Stomach (tissue), 9 donors: ENCODE measurements around the gene HOXD10. TPM values are rescaled to one million over a fixed set of nuclear protein-coding genes. Genes with fewer than 3 reads are reported as not detected.

ENCODE experiments used
- DNase-seq, 2 donors: peaks; one replicate each; pipeline versions ENCODE4 v3.0.0 to v3.0.0-alpha.2; 2013 to 2019
- H3K27ac ChIP-seq, 5 donors: fragments of 200-600 bp in 4 of 5; sonication (generic) in 4 of 5; one replicate each; pipeline ENCODE4 v1.5.1; 2013 to 2019; ENCODE audit warnings: mild to moderate bottlenecking in 1 of 5, moderate library complexity in 1 of 5
- H3K27me3 ChIP-seq, 3 donors: fragments of 200-600 bp; sonication (generic); one replicate each; pipeline ENCODE4 v1.5.1; 2017 to 2019; ENCODE audit warnings: mixed run types in 1 of 3
- H3K36me3 ChIP-seq, 4 donors: fragments of 200-600 bp; sonication (generic); 1 replicate in 3 of 4; 2 replicates in 1 of 4; pipeline ENCODE4 v1.5.1; 2016 to 2019
- H3K4me1 ChIP-seq, 4 donors: fragments of 200-600 bp; sonication (generic); one replicate each; pipeline ENCODE4 v1.5.1; 2016 to 2019
- H3K4me3 ChIP-seq, 4 donors: fragments of 200-600 bp; sonication (generic) in 3 of 4; one replicate each; pipeline ENCODE4 v1.5.1; 2016 to 2019; ENCODE audit warnings: mild to moderate bottlenecking in 1 of 4
- H3K9me3 ChIP-seq, 4 donors: fragments of 200-600 bp; sonication (generic); one replicate each; pipeline ENCODE4 v1.5.1; 2016 to 2019
- CTCF ChIP-seq, 7 experiments: fragments of 450-650 bp in 4 of 7; fragments of 200-600 bp in 3 of 7; sonication (generic) in 3 of 7; IDR thresholded peaks; one replicate each; pipeline ENCODE4 v1.5.1; 2016 to 2019; ENCODE audit warnings: antibody characterized with exemption in 7 of 7, control low read depth in 2 of 7, mild to moderate bottlenecking in 1 of 7
- EP300 ChIP-seq: sonication (generic); formaldehyde crosslinking; IDR thresholded peaks from one replicate; pipeline ENCODE4 v1.6.1; 2017; ENCODE audit warnings: antibody characterized with exemption
- POLR2A ChIP-seq, 4 donors: fragments of 450-650 bp; IDR thresholded peaks; one replicate each; pipeline ENCODE4 v1.6.1; 2016; ENCODE audit warnings: antibody characterized with exemption in 4 of 4, control low read depth in 2 of 4, mild to moderate bottlenecking in 1 of 4, moderate library complexity in 1 of 4
- POLR2AphosphoS5 ChIP-seq, 3 donors: sonication (generic); formaldehyde crosslinking; IDR thresholded peaks; one replicate each; pipeline ENCODE4 v1.6.1; 2016; ENCODE audit warnings: antibody characterized with exemption in 3 of 3
- WGBS, 5 donors: extraction: QIAGEN DNeasy Blood & Tissue Kit in 3 of 5; methylation state at CpG; one replicate each; pipeline versions ENCODE4 v1.1.5 to v1.1.7; 2013 to 2018; 5-methylcytosine and 5-hydroxymethylcytosine counted together
- intact Hi-C: fragments of 100-400 bp; cut with DNase I; formaldehyde crosslinking; loops from one replicate; pipeline ENCODE4 v1.15.1; 2023; ENCODE audit warnings: low total_unique reads
- polyA plus RNA-seq, 3 donors: library from polyadenylated mRNA; stranded (reverse); fragments of 200-250 nt; gene quantifications; one replicate each; pipeline ENCODE4 v1.2.3, GENCODE V29; 2013
- total RNA-seq, 5 donors: library from RNA; depleted of rRNA; stranded (reverse); fragments of >200 nt; gene quantifications; one replicate each; pipeline versions ENCODE4 v1.1.0 to v1.2.3, GENCODE V29; 2014 to 2016
- donor health status: healthy with polysubstance abuse.
- donor health status: Bipolar disorder and iron deficiency.
- donor health status: healthy.

Gene HOXD10
- total and polyA plus RNA-seq, 8 donors, result 2.6 TPM; not detected in 7

GRCh38 chr2:176162911-176163671, 46.5 kb downstream of the HOXD10 start:
- Histone ChIP-seq H3K9me3 (peaks cover 0 to 12% (median 3%) of the 10 kb centered on the region in 4 donors), H3K27me3 (peaks cover 33 to 100% (median 96%) of the 10 kb centered on the region in 3 donors), H3K4me1 (peaks cover 12 to 59% (median 27%) of the 10 kb centered on the region in 4 donors), H3K27ac (no peak overlapping the region), H3K36me3 (no peaks in the 10 kb centered on the region), H3K4me3 (no peak overlapping the region)
- TF ChIP-seq POLR2AphosphoS5 (IDR thresholded peaks at IDR 0.05) (no peak), EP300 (no peak), POLR2A (IDR thresholded peaks at IDR 0.05) (no peak), CTCF (IDR thresholded peaks at IDR 0.05) (no peak)
- intact Hi-C loops, result no loop called here
- no peak for DNase-seq
- WGBS, 5 donors, result 6 to 15% (median 11%) methylated on average over 29 of the region's 29 CpGs

GRCh38 chr2:176163672-176164056, 47.1 kb downstream of the HOXD10 start:
- Histone ChIP-seq H3K4me1 (peaks cover 12 to 53% (median 24%) of the 10 kb centered on the region in 4 donors), H3K36me3 (no peaks in the 10 kb centered on the region), H3K4me3 (no peak overlapping the region), H3K9me3 (peaks cover 0 to 12% (median 3%) of the 10 kb centered on the region in 4 donors), H3K27ac (no peak overlapping the region), H3K27me3 (peaks cover 33 to 100% (median 96%) of the 10 kb centered on the region in 3 donors)
- 7 to 18% (median 8%) methylated on average over 12 of the region's 12 CpGs for WGBS, 5 donors
- intact Hi-C loops, result no loop called here
- DNase-seq, result no peak
- TF ChIP-seq POLR2A (IDR thresholded peaks at IDR 0.05), result no peak
- no peak for TF ChIP-seq EP300
- TF ChIP-seq POLR2AphosphoS5 (IDR thresholded peaks at IDR 0.05), result no peak
- no peak for TF ChIP-seq CTCF (IDR thresholded peaks at IDR 0.05)

GRCh38 chr2:176164201-176164600, 47.6 kb downstream of the HOXD10 start:
- peaks cover 28 to 100% (median 96%) of the 10 kb centered on the region in 3 donors for H3K27me3 ChIP-seq
- no peak for TF ChIP-seq POLR2AphosphoS5 (IDR thresholded peaks at IDR 0.05)
- no peak for TF ChIP-seq POLR2A (IDR thresholded peaks at IDR 0.05)
- TF ChIP-seq CTCF (IDR thresholded peaks at IDR 0.05), result no peak
- TF ChIP-seq EP300, result no peak

GRCh38 chr2:176164611-176165369, 48.2 kb downstream of the HOXD10 start:
- no peak for DNase-seq
- intact Hi-C loops, result no loop called here
- H3K27me3 ChIP-seq, result peaks cover 26 to 100% (median 95%) of the 10 kb centered on the region in 3 donors

More at GRCh38 chr2:176164201-176164600, 47.6 kb downstream of the HOXD10 start:
- peaks cover 12 to 48% (median 22%) of the 10 kb centered on the region in 4 donors for H3K4me1 ChIP-seq
- no peak overlapping the region for H3K27ac ChIP-seq
- no peaks in the 10 kb centered on the region for H3K36me3 ChIP-seq
- 14 to 28% (median 20%) methylated on average over 13 of the region's 13 CpGs for WGBS, 5 donors
- intact Hi-C loops, result no loop called here
- no peak overlapping the region for H3K4me3 ChIP-seq
- H3K9me3 ChIP-seq, result peaks cover 0 to 12% (median 3%) of the 10 kb centered on the region in 4 donors
- no peak for DNase-seq

More at GRCh38 chr2:176164611-176165369, 48.2 kb downstream of the HOXD10 start:
- TF ChIP-seq POLR2A (IDR thresholded peaks at IDR 0.05), result no peak
- no peak for TF ChIP-seq EP300
- TF ChIP-seq CTCF (IDR thresholded peaks at IDR 0.05), result no peak
- TF ChIP-seq POLR2AphosphoS5 (IDR thresholded peaks at IDR 0.05), result no peak
- no peaks in the 10 kb centered on the region for H3K36me3 ChIP-seq
- no peak overlapping the region for H3K4me3 ChIP-seq
- 8 to 22% (median 10%) methylated on average over 35 to 52 of the region's 52 CpGs for WGBS, 5 donors
- no peak overlapping the region for H3K27ac ChIP-seq
- peaks cover 0 to 12% (median 3%) of the 10 kb centered on the region in 4 donors for H3K9me3 ChIP-seq
- H3K4me1 ChIP-seq, result peaks cover 8 to 42% (median 18%) of the 10 kb centered on the region in 4 donors
